HG02678 (cell line): ENCODE data around the gene ANO7.
"Not testable (repeated sequence)": the region's sequence is repeated elsewhere in the genome, so short reads cannot be mapped to it uniquely, and the experiment has no call there.

Experiments used
- ATAC-seq: cut with Tn5 transposase; IDR thresholded peaks from one replicate; pipeline ENCODE4 v1.9.1; 2021; ENCODE audit warnings: mild to moderate bottlenecking, moderate library complexity; ENCODE audit not compliant: unreplicated experiment

ANO7 gene

DNA sequence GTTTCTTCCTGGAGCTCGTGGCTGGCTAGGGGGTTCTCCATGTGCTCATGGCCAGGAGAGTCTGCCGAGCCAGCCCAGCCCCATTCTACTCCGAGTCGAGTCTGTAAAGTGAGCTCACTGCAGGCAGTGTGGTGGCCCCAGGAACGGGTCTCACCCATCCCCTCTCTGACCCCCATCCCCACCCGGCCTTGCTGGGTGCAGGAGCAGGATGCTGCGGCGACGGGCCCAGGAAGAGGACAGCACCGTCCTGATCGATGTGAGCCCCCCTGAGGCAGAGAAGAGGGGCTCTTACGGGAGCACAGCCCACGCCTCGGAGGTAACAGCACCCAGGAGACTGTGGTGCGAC, 1.4 kb downstream of the ANO7 start:
- ATAC-seq: no peak

DNA sequence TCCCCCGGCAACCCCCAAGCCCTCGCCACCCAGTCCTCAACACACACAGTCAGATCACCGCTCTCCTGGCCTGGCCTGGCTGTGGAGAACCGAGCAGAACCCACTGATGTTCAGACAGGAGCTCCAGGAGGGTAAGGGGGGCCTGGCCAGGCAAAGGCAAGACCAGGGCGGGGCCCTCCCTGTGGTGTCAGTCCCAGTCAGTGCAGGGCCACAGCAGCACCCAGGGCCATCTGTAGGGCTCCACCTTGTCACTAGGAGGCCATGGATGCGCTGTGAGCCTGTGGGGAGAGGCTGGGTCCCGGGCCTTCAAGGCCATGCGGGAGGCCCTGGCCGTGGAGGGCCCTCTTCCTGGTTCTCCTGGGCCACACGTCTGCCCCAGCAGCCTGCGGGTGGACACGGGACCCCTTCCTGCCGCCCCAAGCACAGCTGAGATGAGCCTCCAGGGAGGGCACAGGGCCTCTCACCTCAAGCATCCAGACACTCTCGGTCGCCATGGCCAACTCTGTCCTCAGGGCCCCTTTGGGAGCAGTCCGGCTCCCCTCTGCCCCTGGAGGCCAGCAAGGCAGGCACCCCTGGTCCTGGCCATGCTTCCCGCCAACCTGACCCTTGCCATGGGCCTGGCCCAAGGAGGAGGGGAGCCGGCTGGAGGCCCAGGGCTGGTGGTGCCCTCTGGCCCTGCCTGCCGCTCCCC, 2.0 kb downstream of the ANO7 start:
- ATAC-seq: no peak

DNA sequence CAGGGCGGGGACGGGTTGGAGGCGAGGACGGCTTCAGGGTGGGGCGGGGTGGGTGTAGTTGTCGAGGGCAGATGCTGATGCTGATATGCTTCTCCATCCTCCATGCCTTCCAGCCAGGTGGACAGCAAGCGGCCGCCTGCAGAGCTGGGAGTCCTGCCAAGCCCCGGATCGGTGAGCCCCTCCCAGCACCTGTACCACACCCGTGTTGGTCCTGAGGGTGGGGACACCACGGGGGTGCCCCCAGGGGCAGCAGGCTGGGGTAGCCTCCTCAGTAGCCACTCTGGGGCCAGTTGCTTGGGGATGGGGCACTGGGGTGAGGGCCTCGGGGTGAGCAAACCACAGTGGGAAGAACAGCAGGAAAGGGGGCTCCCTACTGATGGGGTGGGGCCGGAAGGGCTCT, 2.6 kb downstream of the ANO7 start:
- ATAC-seq: no peak

DNA sequence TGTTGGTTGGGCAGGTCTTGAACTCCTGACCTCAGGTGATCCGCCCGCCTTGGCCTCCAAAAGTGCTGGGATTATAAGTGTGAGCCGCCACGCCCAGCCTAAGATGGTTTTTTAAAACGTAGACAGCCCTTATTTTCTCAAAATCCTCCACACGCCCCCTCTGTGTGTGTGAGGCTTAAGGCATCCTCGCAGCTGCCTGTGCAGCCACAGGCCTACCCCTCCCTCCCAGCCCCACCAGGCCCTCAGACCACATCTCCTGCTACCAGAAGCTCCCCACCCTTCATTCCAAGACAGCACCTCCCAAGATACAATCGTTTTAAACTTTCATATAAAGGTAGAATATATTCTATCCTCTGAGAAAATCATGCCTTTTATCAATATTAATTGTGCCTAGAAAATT, 4.8 kb downstream of the ANO7 start:
- ATAC-seq: no peak

DNA sequence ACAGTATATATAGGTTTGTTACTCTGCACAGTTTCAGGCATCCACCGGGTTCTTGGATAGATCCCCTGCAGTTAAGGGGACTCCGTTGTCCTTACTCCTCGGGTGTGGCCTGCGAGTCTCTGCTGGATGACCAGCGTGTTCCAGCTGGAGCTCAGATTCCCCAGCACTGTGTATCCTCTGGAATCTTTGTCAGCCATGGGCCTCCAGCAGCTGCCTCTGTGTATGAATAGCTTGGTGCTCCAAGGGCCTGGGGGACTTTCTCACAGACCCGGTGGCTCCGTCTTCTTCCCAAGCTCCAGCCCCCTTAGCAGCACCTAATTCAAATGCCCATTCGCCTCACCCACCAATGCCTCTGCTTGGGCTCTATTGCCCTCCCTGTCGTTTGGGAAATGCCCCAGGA, 6.3 kb downstream of the ANO7 start:
- no peak for ATAC-seq

DNA sequence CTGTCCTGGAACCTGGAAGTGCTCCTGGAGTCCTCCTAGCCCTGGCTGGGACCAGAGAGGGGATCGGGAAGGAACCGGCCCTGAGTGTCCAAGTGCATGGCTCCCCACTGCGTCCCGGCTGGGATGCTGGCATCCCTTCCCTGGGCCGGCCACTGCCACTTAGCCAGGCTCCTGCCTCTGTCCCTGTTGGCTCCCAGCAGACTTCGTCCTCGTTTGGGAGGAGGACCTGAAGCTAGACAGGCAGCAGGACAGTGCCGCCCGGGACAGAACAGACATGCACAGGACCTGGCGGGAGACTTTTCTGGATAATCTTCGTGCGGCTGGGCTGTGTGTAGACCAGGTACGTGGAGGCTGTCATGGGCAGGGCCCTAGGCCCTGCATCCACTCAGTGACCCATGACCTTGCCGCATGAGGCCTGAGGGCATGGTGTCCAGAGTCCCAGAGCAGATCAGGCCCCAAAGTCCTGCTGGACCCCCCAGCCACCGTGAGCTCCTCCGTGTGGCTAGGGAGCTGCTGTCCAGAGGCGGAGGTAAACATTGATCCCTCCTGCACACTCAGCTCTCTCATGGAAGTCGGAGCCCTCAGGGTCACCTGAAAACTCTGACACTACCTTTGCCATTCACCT, 7.1 kb downstream of the ANO7 start:
- no peak for ATAC-seq

DNA sequence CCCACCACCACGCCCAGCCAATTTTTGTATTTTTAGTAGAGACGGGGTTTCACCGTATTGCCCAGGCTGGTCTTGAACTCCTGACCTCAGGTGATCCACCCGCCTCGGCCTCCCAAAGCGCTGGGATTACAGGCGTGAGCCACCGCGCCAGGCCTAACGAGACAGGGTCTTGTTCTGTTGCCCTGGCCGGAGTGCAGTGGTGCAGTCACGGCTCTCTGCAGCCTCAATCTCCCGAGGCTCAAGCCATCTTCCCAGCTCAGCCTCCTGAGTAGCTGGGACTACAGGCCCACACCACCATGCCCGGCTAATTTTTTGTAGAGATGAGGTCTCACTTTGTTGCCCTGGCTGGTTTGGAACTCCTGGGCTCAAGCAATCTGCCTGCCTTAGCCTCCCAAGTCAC, 8.8 kb downstream of the ANO7 start:
- not testable (repeated sequence) for ATAC-seq

DNA sequence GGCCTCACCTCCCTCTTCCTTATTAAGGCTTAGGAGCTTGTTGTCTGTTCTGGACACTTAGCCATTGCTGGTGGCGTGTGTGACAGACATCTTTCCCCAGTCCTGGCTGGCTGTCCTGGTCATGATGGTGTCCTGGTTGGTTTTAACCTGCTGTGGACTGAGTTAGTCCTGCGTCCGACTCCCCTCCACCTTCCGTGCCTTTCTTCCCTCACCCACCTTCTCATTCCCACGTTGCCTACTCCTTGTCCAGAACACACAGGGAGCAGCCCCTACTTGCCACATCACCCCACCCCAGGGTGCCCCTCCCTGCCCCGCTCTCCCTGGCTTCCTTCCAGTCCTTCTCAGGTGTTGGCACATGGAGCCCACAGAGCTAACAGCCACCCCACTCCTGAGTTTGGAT, 9.5 kb downstream of the ANO7 start:
- no peak for ATAC-seq

DNA sequence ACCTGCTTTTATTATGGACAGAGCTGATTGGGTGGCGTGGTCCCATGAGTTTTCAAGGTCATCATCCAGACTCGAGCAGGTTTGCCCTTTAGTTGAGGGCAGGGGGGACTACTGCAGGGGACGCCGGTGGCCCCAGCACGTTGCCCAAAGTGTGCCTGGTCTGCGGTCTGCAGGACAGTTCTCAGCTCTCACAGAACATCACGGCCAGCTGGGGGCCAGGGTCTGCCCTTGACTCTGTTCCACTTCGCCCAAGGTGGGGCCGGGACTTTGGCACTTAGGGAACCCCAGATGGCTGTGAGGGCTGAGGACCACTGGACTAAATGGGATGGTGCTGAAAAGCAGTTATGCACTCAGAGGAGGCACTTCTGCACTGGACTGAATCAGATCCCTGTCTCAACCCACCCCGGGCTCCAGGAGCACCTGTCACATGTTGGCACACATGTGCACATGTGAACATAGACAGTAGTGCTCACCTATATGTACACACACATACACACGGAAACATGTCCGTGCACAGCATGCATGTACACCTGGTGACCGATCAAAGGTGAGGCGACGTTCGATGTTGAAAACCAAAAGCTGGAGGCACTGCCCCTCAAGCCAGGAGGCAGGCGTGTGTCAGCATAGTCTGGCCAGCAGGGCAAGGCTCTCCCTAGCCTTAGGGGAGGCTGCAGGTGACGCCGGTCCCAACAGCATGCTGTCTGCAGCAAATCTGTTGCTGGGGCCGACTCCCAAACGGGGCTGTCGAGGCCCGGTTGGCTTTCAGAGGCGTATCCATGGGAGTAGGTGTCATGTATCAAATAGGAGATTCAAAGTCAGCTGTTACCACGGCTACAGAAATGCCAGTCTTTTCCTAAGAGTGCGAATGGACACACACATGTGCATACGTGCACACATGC, 10.2 kb downstream of the ANO7 start:
- ATAC-seq: no peak

DNA sequence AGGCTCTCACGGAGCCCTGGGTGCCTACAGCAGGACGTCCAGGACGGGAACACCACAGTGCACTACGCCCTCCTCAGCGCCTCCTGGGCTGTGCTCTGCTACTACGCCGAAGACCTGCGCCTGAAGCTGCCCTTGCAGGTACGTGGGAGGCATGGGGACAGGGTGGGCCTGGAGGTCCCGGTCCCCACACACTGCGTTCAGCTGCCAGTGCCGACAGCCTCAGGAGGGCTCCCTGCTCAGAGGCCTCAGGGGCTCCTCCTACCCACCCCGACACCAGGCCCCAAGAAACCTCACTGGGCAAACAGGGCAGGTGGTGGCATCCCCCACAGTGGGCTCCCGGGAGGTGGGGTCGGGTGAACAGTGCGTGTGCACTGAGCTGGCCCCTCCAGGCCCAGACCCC, 10.8 kb downstream of the ANO7 start:
- no peak for ATAC-seq

DNA sequence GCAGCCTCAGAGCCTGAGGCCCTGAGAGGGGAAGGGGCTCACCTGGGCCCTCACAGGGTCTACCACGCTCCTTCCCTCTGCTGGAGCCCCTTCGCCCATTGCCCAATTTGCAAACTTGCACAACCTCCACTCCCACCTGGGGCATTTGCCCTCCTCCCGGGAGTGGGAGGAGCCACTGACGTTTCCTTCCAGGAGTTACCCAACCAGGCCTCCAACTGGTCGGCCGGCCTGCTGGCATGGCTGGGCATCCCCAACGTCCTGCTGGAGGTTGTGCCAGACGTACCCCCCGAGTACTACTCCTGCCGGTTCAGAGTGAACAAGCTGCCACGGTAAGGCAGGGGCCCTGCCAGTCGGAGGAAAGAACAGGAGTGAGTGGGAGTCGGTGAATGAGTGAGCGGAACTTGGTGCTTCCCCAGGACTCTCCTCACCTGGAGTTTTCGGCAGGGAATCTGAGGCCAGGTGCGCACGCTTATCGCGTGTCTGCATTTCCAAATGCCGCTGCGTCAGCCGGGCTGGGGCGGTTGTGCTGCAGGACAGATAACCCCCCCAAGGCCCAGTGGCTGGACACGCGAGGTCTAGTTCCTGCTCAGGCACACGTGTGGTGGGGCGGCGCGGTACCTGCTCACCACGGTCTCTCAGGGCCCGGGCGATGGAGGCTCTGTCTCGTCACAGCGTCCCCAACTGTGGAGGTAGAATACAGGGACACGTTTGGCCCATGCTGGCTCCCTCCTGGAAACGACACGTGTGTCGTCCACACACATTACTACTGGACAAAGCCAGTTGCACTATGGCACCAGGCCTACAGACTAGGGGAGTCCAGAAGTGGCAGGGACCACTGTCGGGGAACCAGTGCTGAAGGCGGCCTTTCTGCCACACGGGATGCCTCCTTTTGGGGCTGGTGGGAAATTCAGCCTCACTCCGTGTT, 11.7 kb downstream of the ANO7 start:
- no peak for ATAC-seq

DNA sequence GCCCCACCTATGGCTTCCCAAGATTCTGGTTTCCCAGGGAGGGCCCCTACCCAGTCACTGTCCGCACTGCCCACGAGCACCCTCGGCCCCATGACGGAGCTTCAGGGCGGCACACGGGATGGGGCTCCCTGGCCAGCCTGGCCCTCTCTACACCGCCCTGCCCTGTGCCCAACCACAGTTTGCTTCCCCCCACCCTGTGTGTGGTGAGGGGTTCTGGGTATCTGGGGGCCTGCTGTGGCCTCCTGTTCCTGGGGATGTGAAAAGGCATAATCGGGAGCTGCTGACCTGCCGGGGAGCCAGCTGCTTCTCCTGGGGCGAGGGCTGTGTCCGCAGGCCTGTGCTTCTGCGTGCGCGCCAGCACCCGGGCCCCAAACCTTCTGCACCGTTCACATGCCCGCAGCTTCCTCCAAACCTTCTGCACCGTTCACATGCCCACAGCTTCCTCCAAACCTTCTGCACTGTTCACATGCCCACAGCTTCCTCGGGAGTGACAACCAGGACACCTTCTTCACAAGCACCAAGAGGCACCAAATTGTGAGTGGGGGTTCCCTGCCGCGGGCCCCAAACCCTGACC, 12.4 kb downstream of the ANO7 start:
- no peak for ATAC-seq

DNA sequence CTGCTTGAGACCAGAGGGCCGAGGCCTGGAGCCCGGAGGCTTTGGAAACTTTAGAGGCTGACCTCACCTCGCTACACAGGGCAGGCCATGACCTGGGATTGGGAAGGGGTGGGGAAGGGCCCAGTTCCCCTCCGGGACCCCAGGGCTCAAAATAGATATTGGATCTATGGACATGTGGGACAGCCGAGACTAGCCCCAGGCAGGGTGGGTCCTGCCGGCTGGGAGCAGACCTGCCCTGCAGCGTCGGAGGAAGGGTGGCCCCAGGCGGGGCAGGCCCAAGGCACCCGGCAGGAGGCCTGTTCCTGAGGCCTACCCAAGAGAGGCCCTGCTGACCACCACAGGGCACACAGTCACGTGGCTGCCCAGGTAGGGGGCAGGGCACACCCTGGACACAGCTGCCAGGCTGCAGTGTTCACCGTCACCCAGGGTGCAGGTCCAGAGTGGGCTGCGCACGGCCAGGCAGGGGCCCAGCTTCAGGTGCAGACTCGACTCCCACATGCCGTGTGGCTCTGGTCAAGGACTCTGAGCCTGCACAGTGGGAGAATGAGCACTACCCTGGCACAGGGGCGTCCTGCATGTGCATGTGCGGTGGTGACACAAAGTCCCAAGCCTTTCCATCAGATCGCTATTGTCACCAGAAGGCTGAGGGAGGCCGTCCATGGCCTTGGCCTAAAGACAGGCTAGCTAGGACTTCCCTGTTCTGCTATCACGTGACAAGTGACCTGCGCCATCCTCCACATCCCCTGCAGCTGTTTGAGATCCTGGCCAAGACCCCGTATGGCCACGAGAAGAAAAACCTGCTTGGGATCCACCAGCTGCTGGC, 13.2 kb downstream of the ANO7 start:
- ATAC-seq: no peak

DNA sequence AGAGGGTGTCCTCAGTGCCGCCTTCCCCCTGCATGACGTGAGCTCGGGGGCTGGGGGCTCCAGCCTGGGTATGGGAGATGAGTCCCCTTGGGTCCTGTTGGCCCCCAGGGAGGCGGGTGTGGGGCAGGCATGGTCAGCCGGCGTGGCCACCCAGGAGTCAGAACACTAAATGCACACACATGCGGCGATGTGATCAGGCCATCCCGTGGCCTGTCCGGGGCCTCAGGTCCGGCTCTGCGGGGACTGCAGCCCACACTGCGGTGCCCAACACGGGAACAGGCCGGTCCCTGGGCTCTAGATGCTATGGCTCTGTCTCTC, 13.8 kb downstream of the ANO7 start:
- no peak for ATAC-seq

DNA sequence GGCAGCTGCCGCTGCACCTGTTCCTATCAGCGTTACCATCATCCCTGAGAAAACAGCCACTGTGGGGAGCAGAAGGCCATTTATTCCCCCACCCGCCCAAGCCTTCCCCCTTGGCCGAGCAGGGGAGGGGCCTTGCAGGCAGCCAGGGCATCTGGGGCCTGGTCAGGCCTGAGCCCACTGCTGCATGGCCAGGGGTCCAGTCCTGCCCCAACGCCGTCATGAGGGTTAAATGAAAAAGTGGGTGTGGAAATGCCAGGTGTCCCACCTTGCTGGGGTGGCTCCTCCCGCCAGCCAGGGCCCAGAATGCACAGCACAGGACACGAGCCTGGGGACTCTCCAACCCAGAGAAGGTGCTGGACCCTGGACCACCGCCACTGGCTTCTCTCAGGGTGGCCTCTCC, 14.2 kb downstream of the ANO7 start:
- no peak for ATAC-seq

DNA sequence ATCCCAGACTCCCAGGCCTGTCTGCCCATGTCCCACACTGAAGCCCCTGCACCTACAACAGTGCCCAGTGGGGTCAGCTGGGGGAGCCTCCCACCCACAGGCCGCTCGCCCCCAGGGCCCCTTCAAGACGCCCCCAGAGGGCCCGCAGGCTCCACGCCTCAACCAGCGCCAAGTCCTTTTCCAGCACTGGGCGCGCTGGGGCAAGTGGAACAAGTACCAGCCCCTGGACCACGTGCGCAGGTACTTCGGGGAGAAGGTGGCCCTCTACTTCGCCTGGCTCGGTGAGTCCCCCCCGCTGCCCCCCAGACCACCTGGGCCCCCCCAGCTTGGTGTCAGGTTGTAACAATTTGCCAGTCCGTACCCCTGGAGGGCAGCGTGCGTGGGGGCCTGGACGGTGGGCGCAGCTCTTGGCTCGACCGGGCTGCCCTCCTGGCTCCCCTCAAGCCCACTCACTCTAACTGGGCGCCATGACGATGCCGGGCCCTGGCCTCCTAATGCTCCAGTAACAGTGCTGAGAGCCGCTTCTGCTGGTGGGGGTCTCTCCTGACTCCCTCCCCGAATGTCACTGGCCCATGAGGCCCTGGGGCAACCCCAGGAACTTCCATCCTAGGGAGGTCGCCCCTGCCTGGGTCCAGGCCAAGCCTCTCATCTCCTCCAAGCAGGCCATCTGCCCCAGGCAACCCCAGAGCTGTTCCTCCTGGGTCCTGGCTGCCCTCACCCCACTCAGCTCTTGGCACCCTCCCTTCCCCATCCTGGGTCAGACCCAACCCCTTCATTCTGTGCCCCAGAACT, 14.9 kb downstream of the ANO7 start:
- ATAC-seq: no peak

DNA sequence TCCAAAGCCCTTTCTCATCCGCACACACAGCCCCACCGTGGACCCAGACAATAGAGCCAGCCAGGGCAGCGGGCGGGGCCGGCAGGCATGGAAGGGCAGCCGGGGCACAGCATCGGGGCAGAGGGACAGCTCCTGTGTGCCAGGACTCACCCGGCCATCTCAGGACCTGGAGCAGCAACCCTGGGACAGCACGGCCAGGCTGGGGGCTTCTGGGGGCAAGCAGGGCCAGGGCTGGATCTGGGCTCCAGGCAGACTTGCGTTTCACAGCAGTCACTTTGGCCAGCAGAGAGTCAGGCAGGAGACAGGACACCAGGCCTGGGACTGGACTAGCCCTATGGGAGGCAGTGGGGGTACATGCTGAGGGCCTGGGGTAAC, 15.5 kb downstream of the ANO7 start:
- ATAC-seq: no peak

DNA sequence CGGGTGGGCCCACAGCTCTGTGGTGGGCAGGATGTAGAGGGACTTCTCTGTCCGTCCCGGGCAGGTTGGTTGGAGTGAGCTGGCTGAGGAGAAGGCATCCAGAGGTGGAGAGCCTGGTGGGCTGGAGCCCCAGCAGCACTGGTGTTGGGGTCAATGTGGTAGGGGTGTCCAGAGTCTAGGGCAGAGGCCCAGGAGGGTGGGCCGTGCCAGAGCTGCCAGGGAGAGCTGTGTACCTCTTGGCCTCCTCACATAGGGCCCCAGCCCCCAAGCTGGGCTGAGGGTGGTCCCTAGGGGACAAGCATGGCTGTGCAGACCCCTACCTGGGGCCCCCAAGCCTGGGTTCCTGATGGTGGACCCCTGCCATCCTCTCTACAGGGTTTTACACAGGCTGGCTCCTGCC, 16.0 kb downstream of the ANO7 start:
- no peak for ATAC-seq

DNA sequence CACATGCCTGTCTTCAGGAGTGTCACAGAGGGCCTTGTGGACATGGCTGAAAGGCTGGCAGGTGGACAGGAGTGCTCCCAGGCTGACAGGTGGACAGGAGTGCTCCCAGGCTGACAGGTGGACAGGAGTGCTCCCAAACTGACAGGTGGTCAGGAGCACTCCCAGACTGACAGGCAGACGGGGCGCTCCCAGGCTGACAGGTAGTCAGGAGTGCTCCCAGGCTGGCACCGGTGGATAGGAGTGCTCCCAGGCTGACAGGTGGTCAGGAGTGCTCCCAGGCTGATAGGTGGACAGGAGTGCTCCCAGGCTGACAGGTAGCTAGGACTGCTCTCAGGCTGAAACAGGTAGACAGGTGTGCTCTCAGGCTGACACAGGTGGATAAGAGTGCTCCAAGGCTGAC, 16.6 kb downstream of the ANO7 start:
- no peak for ATAC-seq
